Pons (tissue), 1 donor: ENCODE data around the gene CLDN34.

ENCODE experiments used
- DNase-seq: peaks from one replicate; pipeline ENCODE4 v3.0.0-alpha.2; 2016; ENCODE audit warnings: low spot score

Gene CLDN34

GRCh38 chrX:9966775-9967408 is at the start of gene CLDN34:
CLDN34 (plus strand) TSS chrX:9967358; CDS start chrX:9967358, 0 bp downstream.
- DNase-seq = no peak

GRCh38 chrX:9917861-9918260 is 49.3 kb upstream of the CLDN34 start:
- DNase-seq = no peak

GRCh38 chrX:9919632-9920172 is 47.5 kb upstream of the CLDN34 start:
- DNase-seq = no peak

GRCh38 chrX:9921407-9921806 is 45.8 kb upstream of the CLDN34 start:
- no peak for DNase-seq

GRCh38 chrX:9923357-9923756 is 43.8 kb upstream of the CLDN34 start:
- DNase-seq = no peak

- no peak for DNase-seq
These were observed 41.2 kb upstream of the CLDN34 start for GRCh38 chrX:9926002-9926401.

GRCh38 chrX:9927698-9928482 is 39.3 kb upstream of the CLDN34 start:
- DNase-seq = peak; percentile 78

GRCh38 chrX:9935436-9935835 is 31.7 kb upstream of the CLDN34 start:
- DNase-seq = no peak

GRCh38 chrX:9937761-9938160 is 29.4 kb upstream of the CLDN34 start:
- DNase-seq = no peak

GRCh38 chrX:9938516-9938915 is 28.6 kb upstream of the CLDN34 start:
- DNase-seq = no peak

GRCh38 chrX:9940421-9940820 is 26.7 kb upstream of the CLDN34 start:
- no peak for DNase-seq

GRCh38 chrX:9942086-9942485 is 25.1 kb upstream of the CLDN34 start:
- DNase-seq = no peak

GRCh38 chrX:9943420-9943819 is 23.7 kb upstream of the CLDN34 start:
- no peak for DNase-seq

- DNase-seq = no peak
These were observed 19.9 kb upstream of the CLDN34 start for GRCh38 chrX:9947131-9947794.

GRCh38 chrX:9948406-9948805 is 18.8 kb upstream of the CLDN34 start:
- DNase-seq = no peak

- no peak for DNase-seq
These were observed 14.9 kb upstream of the CLDN34 start for GRCh38 chrX:9952300-9952699.

GRCh38 chrX:9953396-9953795 is 13.8 kb upstream of the CLDN34 start:
- DNase-seq = no peak

- DNase-seq = no peak
These were observed 11.7 kb upstream of the CLDN34 start for GRCh38 chrX:9955506-9955905.

GRCh38 chrX:9957743-9958142 is 9.4 kb upstream of the CLDN34 start:
- no peak for DNase-seq

GRCh38 chrX:9958183-9958582 is 9.0 kb upstream of the CLDN34 start:
- no peak for DNase-seq

GRCh38 chrX:9961750-9962149 is 5.4 kb upstream of the CLDN34 start:
- DNase-seq = no peak

- no peak for DNase-seq
These were observed 10.5 kb downstream of the CLDN34 start for GRCh38 chrX:9977635-9978034.

GRCh38 chrX:9980401-9980800 is 13.2 kb downstream of the CLDN34 start:
- no peak for DNase-seq
